ENCODE results near the gene SHROOM3. TPM values are rescaled to one million over a fixed set of nuclear protein-coding genes. Genes with fewer than 3 reads are reported as not detected.
A peak's percentile ranks its signal among the peaks of the same experiment; 100 is the strongest.
"Not testable (repeated sequence)": the region's sequence is repeated elsewhere in the genome, so short reads cannot be mapped to it uniquely, and the experiment has no call there.

Gene SHROOM3
- total RNA-seq, 1 donor from 2014 or later, result 66.6 TPM

DNA sequence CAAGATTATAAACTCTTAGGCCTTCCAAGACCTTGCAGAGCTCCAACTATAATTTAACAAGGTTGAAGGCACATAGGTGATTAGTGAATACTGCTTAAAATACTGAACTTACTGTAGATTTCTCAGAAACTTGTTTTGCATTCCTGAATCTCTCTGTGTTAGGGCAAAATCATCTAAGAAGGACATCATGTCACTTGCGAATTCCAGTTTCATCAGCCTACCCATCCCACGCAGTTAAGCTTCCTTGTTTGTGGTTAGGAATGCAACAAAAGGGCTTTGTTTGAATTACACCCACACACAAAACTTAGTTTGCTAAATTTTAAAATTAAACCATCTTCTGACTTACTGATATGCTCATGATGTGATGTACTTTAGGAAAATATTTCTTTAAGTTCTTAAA, 288.9 kb downstream of the SHROOM3 start:
- peak; percentile 89 for DNase-seq (ENCODE audit: low read depth)

DNA sequence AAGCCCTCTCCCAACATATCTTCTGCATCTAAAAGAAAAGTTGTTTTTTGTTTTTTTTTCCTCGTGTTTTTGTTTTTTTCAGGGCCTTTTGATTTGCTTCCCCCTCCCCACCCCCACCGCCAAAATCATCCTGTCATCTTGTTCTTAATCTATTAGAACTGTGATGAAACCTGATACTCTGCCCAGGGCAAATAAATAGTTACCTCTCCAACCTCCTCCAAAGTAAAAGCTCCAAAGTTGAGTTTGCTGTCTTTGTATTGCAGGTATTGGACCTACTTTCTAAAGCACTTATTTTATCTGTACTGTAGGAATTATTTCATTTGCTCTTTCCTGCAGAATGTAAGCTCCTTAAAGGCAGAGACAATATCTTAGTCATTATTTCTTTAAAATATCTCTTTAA, 290.0 kb downstream of the SHROOM3 start:
- DNase-seq (ENCODE audit: low read depth), result no peak

DNA sequence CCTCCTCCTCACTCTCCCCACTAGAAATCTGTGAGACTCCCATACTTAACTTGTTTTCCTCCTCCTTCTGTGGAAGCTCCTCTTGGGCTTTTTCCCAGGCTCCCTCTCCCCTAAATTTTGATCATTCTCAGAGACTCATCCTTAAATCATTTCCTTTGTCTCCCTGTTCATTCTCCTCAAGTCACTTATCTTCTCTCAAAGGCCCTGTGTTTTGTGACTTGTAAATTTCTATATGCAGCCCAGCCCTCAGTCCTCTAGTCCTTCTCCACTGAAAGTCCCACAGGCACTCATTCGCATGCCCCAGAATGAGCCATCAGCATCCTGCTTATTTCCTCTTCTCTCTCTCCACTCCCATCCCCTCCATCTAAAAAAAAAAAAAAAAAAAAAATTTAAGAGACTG, 291.1 kb downstream of the SHROOM3 start:
- no peak for DNase-seq (ENCODE audit: low read depth)

DNA sequence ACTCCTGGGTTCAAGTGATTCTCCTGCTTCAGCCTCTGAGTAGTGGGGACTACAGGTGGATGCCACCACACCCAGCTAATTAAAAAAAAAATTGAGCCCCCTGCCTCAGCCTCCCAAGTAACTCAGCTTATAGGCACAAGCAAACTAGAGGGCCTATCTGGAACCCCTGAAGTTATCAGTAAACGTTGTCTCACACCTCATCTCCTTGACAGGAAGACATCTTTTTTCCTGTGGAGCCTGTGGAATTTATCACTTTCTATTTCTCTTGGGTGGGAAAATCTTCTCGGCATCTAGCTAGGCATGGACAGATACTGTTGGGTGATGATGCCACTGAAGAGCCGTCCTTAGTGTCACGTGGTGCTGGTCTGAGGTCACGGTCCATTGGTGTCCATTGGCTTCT, 291.6 kb downstream of the SHROOM3 start:
- no peak for DNase-seq (ENCODE audit: low read depth)

DNA sequence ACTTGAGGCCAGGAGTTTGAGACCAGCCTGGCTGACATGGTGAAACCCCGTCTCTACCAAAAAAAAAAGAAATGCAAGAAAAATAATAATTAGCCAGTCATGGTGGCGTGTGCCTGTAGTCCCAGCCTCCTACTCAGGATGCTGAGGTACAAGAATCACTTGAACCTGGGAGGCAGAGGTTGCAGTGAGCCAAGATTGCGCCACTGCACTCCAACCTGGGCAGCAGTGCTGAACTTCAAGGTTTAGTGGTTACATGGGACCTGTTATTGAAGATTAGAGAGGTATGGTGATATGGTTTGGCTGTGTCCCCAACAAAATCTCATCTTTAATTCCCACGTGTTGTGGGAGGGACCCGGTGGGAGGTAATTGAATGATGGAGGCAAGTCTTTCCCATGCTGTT, 292.9 kb downstream of the SHROOM3 start:
- not testable (repeated sequence) for DNase-seq (ENCODE audit: low read depth)

DNA sequence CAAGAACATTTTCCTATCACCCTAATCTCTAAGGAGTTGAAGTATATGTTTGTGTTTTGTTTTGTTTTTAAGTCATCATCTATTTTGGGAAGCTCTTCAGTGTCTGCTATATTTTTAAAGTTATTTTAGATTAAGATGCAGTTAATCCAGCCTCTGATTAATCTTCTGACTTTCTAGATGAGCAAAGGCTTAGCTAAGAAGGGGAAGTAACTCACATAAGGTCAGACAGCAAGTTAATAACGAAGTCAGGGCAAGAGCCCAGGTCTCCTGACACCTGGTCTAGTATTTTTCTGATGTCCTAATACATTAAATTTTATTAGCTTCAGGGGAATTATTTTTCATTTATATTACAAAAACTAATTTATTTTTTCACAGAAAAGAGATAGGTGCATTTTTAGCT, 294.4 kb downstream of the SHROOM3 start:
- DNase-seq (ENCODE audit: low read depth), result no peak

DNA sequence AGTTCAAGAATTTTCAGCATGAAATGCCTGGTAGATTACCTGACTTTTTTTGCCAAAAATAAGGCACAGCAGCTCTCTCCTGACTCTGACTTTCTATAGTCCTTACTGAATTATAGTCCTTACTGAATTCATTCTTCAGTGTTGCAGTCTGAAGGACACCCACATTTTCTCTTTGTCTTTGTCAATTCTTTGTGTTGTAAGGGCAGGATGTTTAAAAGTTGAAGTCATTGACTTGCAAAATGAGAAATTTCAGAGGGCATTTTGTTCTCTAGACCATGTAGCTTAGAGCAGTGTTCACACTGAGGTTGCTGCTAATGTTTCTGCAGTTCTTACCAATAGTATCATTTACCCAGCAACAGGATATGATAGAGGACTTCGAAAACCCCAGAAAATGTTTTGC, 295.0 kb downstream of the SHROOM3 start:
- DNase-seq (ENCODE audit: low read depth), result peak; percentile 40

DNA sequence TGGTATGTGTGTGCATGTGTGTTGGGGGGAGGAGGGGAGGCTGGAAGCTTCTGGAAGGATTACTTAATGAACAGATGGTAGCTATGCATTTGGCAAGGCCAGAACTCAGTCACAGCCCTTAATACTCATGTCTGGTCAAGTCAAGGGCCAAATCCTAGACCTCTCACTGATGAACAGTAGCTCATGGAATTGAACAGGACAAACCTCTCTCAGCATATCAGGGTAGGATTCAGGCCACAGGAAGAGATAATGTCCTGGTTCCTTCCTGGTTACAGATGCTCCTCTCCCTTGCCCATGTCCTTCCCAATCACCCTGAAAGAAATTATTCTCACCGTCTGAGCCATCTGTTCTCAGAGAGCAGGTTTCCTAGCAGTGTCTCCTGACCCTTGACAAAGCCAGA, 297.2 kb downstream of the SHROOM3 start:
- no peak for DNase-seq (ENCODE audit: low read depth)

DNA sequence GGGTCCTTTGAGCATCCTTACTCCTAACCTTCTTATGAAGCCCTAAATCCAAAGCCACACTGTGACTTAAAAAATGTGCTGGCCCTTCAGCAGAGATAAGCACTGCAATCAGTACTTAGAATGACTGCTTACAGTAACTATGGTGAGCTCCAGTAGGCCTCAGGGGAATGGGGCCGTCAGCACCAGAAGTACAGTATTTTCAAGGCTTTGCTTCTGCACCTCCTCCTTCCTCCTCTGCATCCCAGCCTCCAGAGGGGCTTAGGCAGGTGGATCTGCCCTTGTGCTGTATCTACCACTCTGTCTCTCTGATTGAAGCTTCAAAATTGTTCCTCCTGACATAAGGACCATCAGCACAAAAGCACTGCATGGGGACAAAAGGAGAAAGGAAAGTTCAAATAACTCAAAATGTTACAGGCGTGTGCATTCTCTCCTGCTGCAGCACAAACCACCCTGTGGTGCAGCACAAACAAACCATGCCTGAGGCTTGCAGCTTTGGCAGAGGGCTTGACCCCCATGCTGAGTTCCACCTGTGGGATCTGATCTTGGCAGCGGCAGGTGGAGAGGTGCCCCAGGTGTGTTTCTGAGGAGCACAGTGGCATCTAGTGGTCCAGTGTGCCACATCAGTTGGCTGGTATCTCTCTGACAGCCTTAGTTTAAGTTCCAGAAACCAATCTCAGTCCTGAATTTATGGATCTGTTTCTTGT, 298.2 kb downstream of the SHROOM3 start:
- no peak for DNase-seq (ENCODE audit: low read depth)

DNA sequence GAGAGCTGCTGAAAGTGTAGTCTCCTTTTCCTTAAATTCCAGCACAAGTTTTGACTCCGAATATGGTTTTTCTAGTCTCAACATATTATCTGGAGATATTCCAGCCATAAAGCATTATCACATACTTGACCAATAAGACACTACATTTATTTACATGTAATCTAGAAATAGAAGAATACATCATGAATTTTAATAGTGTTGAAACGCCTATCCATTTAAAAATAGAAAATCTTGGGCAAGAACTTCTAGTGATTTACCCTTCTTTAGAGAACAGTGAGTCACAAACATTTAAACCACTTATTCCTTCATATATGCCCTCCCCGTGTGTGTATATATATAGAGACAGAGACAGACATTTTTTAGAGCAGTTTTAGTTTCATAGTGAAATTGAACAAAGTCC, 301.4 kb downstream of the SHROOM3 start:
- DNase-seq (ENCODE audit: low read depth), result no peak

DNA sequence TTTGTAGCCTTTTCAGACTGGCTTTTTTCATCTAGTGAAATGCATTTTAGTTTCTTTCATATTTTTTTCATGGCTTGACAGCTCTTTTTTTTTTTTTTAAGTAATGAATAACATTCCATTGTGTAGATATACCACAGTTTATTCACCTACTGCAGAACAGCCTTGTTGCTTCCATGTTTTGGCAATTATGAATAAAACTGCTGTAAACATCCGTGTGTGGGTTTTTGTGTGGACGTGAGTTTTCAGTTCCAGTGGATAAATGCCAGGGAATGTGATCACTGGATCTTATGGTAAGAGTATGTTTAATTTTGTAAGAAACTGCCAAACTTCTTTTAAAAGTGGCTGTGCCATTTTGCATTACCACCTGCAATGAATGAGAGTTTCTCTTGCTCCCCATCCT, 302.2 kb downstream of the SHROOM3 start:
- no peak for DNase-seq (ENCODE audit: low read depth)

DNA sequence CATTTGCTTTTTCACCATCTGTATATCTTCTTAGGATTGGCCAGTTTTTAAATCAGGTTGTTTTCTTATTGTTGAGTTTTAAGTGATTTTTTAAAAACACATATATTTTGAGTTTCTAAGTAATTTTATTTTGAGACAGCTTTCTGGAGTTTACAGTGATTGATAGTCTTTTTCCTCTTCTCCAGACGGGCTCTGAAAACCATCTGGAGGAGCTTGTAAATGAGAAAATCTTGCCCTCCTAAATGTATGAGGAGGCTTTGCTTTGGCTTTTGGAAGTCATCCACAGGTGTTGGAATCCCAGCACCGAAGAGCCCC, 302.7 kb downstream of the SHROOM3 start:
- DNase-seq (ENCODE audit: low read depth), result no peak

DNA sequence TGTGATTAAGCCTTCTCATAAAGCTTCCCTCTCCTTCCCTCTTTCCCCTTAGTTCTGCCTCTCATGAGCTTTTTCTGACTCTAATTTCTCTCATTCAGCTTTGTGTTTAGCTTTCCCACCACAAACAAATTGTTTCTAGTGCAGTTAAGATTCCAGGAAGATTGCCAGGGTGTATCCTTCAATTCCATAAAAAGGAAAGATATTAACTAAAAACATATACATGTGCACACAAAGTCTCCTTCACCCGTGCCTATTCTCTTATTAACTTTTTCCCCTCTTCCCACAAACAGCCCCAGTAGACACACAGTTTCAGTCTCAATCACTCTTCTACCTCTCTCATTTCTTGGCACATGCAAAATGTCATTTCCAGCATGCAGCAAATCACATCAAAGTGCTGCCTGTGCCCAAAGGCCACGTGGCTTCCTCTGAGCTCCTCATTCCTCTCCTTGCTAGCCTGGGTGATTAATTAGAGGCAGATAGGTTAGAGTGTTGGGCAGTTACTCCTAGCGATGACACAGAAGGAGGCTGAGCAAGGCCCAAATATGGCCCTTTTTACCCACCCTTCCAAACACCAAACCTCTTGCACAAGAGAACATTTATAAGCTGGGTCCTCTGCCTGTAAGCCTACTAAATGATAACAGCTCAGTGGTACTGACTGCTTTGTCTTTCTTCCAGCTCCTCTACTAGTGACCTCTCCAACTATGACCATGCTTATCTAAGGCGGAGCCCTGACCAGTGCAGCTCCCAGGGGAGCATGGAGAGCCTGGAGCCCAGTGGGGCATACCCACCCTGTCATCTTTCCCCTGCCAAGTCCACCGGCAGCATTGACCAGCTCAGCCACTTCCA, 303.3 kb downstream of the SHROOM3 start:
- DNase-seq (ENCODE audit: low read depth), result peak; percentile 64

DNA sequence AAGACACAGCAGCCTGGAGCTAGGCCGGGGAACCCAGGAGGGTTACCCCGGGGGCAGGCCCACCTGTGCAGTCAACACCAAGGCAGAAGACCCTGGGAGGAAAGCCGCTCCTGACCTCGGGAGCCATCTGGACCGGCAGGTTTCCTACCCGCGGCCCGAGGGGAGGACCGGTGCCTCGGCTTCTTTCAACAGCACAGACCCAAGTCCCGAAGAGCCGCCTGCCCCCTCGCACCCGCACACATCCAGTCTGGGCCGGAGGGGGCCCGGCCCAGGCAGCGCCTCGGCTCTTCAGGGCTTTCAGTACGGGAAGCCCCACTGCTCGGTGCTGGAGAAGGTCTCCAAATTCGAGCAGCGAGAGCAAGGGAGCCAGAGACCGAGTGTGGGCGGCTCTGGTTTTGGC, 305.2 kb downstream of the SHROOM3 start:
- no peak for DNase-seq (ENCODE audit: low read depth)

DNA sequence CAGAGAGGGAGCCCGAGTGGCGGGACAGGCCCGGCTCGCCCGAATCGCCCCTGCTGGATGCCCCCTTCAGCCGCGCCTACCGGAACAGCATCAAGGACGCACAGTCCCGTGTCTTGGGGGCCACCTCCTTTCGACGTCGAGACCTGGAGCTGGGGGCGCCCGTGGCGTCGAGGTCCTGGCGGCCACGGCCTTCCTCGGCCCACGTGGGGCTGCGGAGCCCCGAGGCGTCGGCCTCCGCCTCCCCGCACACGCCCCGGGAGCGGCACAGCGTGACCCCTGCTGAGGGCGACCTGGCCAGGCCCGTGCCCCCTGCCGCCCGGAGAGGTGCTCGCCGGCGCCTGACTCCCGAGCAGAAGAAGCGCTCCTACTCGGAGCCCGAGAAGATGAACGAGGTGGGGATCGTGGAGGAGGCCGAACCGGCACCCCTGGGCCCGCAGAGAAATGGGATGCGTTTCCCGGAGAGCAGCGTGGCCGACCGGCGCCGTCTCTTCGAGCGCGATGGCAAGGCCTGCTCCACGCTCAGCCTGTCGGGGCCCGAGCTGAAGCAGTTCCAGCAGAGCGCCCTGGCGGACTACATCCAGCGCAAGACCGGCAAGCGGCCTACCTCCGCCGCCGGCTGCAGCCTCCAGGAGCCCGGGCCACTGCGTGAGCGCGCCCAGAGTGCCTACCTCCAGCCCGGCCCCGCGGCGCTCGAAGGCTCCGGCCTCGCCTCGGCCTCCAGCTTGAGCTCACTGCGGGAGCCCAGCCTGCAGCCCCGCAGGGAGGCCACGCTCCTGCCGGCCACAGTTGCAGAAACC, 306.0 kb downstream of the SHROOM3 start:
- no peak for DNase-seq (ENCODE audit: low read depth)

DNA sequence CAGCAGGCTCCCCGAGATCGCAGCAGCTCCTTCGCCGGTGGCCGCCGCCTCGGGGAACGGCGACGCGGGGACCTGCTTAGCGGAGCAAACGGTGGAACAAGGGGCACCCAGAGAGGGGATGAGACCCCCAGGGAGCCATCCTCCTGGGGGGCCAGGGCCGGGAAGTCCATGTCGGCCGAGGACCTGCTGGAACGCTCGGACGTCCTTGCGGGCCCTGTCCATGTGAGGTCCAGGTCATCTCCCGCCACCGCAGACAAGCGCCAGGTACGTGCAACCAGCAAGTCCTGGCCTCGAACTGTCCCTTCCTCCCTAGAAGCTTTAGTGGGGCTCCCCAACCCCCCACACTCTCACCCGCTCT, 306.6 kb downstream of the SHROOM3 start:
- DNase-seq (ENCODE audit: low read depth), result no peak

DNA sequence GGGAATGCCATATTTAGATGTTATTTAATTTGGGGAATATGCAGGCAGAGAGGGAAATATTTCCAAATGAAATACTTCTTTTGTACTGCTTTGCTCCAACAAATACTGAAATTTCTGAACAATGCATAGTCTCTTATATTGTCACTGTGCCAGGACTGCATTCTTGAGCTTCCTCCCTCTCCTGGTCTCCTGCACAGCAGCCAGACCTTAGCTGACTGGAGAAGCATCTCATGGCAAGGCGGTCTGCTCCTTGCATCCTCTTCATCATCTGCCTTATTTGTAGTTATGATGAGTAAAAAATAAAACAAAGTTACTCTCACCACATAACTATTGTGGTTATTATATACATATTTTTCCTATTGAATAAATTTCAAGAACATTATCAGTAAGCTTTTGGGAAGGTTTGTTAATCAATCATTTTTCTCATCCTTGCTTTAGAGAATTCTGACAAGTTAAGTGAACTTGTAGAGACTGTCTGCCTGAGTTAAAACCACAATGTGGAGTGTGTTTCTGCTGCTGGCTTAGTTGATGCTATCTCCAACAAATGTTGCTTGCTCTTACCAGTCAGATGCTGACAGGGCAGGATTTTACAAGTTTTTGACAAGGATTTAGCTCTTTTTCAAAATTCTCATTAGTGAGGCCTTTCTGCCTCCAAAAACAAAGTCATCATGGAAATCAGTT, 309.4 kb downstream of the SHROOM3 start:
- no peak for DNase-seq (ENCODE audit: low read depth)

DNA sequence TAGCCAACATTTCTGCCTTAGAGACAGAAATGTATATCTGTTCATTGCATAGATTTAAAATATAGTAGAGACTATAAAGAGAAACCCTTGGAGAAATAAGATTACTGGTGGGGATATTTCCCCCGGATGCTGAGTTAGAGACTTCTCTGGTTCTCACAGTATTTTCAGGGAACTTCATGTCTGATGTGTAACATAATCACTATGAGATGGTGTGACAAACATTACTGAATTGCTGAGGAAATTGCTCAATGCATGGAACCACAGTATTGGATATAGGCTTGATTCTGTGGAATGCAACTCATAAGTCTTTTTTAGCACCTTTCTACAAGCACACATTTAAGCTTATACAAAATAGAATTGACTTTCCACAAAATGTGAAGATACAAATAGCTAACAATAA, 310.2 kb downstream of the SHROOM3 start:
- no peak for DNase-seq (ENCODE audit: low read depth)

DNA sequence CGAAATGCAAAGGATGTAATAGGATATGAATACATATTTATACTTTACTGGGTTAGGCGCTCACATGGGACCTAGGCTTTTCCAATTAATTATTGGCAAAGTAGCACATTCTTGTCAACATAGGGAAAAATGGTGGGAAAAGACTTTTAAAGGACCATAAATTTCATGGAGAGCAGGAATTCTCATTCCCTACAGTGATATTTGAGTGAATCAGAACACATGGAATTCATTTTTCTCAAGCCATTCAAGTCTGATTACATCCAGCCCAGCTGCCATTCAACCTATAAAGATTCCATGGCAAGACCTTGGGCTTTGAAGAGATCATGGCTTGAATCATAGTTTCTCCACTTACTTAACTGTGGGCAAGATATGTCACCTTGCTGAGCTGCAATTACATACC, 312.5 kb downstream of the SHROOM3 start:
- no peak for DNase-seq (ENCODE audit: low read depth)

DNA sequence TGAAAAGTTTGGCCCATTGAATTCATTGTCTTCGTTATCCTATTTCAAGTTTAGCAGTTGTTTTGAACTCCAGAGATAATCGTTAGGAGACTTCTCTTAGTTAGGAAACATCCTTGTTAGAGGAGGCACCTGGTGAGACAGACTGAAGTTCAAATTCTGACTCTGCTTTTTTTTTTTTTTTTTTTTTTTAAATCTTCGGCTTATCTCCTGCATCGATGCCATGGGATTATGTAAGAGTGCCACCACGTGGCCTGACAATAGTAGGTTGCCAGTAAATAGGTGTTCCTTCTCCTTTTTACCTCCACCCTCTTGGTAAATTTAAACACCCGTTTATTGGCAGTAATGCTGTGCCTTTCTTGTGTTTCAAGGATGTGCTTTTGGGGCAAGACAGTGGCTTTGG, 313.6 kb downstream of the SHROOM3 start:
- DNase-seq (ENCODE audit: low read depth), result peak; percentile 55

DNA sequence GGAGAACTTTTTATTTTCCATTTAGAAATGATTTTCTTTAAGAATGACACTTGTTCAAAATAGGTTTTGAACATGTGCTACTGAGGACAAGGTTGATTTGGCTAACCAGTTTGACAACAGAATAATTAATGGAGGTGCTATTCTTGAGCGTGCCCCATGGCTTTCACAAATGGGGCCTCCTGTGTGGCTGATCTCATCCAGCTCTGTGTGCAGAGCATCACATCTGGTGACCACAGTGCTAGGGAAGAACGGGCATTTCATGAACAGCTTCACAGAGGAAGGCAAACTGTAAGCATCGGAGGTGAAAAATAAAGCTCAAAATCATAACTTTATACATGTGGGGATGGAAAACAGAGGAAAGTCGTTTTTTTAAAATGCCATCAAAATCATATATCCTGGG, 314.3 kb downstream of the SHROOM3 start:
- no peak for DNase-seq (ENCODE audit: low read depth)

DNA sequence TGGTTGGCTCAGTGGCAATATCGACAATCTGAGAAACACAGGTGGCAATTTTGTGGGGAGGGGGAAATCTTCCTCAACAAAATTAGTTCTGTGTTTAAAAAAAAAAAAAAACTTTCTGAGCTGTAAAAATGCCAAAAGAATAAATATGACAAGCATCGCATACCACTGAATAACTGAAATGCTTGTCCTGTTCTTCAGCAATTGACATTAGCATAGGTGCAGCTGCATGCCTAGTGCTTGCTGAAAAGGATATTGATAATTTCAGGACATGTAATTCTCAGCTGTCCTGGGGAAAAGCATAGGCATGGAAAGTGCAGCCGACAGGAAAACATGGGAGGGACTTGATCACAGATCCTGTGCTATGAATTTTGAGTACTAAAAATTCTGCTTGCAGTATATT, 315.7 kb downstream of the SHROOM3 start:
- no peak for DNase-seq (ENCODE audit: low read depth)
